Upper lobe of right lung (tissue), 1 donor: Measurements from ENCODE around the gene TMEM184B. TPM values are rescaled to one million over a fixed set of nuclear protein-coding genes. Genes with fewer than 3 reads are reported as not detected.

Experiments
- ATAC-seq: fragments of 200-7000 bp; cut with Tn5 transposase; one replicate; pipeline ENCODE4 v1.9.1; 2020; ENCODE audit warnings: mild to moderate bottlenecking, moderate library complexity
- DNase-seq: peaks from one replicate; pipeline ENCODE4 v3.0.0-alpha.2; 2020
- H3K27ac ChIP-seq: fragments of 200-600 bp; one replicate; pipeline ENCODE4 v1.8.0; 2022
- H3K27me3 ChIP-seq: fragments of 200-600 bp; one replicate; pipeline ENCODE4 v1.8.0; 2022; ENCODE audit warnings: mild to moderate bottlenecking
- H3K36me3 ChIP-seq: fragments of 200-600 bp; one replicate; pipeline ENCODE4 v1.8.0; 2022
- H3K4me1 ChIP-seq: fragments of 200-600 bp; one replicate; pipeline ENCODE4 v1.8.0; 2022
- H3K4me3 ChIP-seq: fragments of 200-600 bp; one replicate; pipeline ENCODE4 v1.8.0; 2022; ENCODE audit warnings: mild to moderate bottlenecking
- H3K9me3 ChIP-seq: fragments of 200-600 bp; one replicate; pipeline ENCODE4 v1.8.0; 2022
- intact Hi-C: fragments of 100-400 bp; cut with DNase I; formaldehyde crosslinking; loops from one replicate; pipeline ENCODE4 v1.11.0; 2022
- total RNA-seq: library from RNA; stranded (reverse); fragmentation: NEBNext Ultra II Directional; extraction: Animal tissue kit (Norgen Biotek cat#: 25700); gene quantifications from one replicate; pipeline ENCODE4 v1.2.1, GENCODE V29; 2021
- TF ChIP-seq, protein P1 (sequence below): fragments of 200-600 bp; IDR thresholded peaks from one replicate; pipeline ENCODE4 v1.8.0; 2022; ENCODE audit warnings: antibody characterized with exemption
- donor health status: DM: no; HTN: yes; CAD: no; lungs with severe emphysema.

TMEM184B gene
- total RNA-seq, 1 donor from 2014 or later: 79.2 TPM

DNA sequence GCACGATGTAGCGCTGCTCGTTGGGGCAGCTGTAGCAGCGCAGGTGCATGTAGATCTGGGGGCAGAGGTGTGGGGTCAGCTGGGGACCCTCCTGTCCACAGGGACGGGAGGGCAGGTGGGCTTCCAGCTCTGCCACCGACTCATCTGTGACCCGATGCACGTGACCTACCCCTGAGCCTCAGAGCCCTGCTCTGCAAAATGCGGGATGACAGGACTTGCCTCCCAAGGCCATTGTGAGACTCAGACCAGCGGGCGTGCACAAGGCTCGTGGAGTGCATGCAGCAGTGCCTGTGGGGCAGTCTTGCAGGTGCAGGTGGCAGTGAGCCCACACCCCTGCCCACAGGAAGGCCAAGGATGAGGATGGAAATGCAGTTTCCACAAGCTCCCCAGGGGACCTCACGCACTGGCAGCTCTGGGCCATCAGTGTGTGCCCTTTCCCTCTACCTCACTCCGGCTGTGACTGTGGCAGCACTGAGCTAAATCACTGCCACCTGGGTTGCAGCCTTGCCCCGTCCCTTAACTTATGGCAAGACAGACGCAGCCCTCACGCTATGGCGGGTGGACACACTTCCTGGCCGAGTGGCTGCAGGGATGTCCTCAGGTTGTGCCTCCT, 26.7 kb downstream of the TMEM184B start:
- TF ChIP-seq, protein P1, sequence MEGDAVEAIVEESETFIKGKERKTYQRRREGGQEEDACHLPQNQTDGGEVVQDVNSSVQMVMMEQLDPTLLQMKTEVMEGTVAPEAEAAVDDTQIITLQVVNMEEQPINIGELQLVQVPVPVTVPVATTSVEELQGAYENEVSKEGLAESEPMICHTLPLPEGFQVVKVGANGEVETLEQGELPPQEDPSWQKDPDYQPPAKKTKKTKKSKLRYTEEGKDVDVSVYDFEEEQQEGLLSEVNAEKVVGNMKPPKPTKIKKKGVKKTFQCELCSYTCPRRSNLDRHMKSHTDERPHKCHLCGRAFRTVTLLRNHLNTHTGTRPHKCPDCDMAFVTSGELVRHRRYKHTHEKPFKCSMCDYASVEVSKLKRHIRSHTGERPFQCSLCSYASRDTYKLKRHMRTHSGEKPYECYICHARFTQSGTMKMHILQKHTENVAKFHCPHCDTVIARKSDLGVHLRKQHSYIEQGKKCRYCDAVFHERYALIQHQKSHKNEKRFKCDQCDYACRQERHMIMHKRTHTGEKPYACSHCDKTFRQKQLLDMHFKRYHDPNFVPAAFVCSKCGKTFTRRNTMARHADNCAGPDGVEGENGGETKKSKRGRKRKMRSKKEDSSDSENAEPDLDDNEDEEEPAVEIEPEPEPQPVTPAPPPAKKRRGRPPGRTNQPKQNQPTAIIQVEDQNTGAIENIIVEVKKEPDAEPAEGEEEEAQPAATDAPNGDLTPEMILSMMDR: no peak
- no peaks in the 10 kb centered on the region for H3K9me3 ChIP-seq
- H3K36me3 ChIP-seq: peaks cover 39% of the 10 kb centered on the region
- peaks cover 20% of the 10 kb centered on the region for H3K4me1 ChIP-seq
- ATAC-seq: no peak
- no peak for DNase-seq
- intact Hi-C loops: no loop called here
- no peak overlapping the region for H3K4me3 ChIP-seq
- H3K27ac ChIP-seq: peak overlapping the region; percentile 51
- no peaks in the 10 kb centered on the region for H3K27me3 ChIP-seq

DNA sequence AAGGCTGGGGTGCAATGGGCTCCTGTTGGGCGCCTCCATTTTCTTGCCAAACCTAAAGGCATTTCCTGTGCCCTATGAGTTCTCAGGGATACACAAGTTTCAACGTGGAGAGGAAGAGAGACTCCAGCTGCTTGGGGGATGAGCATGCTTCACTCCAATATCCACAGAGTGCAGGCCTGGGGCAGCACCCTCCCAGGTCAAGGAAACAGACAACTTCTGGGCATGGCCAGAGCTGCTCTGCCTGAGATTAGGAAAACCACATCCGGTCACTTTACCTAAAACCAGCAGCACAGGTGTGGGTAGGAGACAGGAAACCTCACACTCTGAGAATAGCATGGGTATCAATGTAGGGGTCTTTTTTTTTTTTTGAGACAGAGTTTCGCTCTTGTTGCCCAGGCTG, 28.7 kb downstream of the TMEM184B start:
- Histone ChIP-seq H3K36me3 (peaks cover 39% of the 10 kb centered on the region), H3K4me3 (no peak overlapping the region), H3K27ac (no peak overlapping the region), H3K4me1 (peaks cover 33% of the 10 kb centered on the region), H3K9me3 (no peaks in the 10 kb centered on the region), H3K27me3 (no peaks in the 10 kb centered on the region)
- ATAC-seq: no peak
- intact Hi-C loops: no loop called here
- TF ChIP-seq, protein P1: no peak
- DNase-seq: no peak

DNA sequence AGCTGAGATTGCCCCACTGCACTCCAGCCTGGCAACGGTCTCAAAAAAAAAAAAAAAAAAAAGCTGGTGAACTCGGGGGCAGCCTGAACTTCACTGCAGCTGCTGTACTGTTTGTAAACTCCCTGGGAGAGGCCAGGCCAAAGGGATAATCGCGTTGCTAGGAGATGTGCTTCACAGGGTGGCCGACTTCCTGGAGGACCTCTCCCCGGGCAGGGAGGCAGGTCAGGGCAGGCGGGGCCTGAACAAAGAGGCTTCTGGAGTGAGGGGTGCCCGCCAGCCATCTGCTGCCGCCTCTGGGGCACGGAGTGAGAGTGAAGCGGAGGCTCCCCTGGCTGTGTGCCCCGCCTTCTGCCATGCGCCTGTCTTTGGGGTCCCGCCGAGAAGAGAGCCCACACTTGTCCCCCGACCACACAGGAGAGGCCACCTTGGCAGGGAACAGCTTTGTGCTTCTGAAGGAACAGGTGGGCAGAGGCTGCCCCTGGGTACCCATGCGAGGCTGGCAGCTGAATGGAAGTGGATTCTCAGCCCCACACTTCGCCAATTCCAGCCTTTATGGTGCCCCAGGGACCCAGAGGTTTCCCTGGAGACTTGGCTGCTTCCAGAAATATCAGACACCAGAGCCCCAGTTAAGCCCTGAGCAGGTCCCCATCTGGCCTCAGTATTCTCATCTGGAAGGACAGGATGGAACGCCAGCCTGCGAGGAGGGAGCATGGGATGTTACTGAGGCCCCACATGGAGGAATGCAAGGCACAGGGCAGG, 29.6 kb downstream of the TMEM184B start:
- intact Hi-C loops: no loop called here
- Histone ChIP-seq H3K4me1 (peaks cover 43% of the 10 kb centered on the region), H3K27ac (peak overlapping the region; percentile 68), H3K9me3 (no peaks in the 10 kb centered on the region), H3K27me3 (no peaks in the 10 kb centered on the region), H3K36me3 (peaks cover 39% of the 10 kb centered on the region), H3K4me3 (no peak overlapping the region)
- DNase-seq: no peak
- TF ChIP-seq, protein P1: no peak
- ATAC-seq: peak; percentile 27

DNA sequence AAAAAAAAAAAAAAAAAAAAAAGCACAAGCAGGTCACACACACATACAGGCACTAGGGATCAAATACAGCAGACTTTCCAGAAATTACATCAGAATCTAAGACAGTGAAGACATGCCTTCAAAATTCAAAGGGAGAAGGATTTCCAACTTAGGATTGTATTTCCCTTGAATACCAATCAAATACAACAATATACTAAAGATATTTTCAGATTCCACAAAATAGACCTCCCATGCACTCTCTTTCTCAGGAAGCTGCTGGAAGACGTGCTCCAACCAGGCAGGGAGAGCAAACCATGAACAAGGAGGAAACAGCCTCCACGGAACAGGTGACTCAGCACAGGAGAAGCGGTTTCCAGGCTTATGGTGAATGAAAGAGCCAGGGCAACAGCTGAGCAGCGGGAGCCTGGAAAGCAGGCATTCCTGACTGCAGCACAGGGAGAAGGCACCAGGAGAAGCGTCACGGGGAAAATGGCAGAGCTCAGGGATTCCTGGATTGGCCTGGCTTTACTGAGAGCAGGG, 32.0 kb downstream of the TMEM184B start:
- peaks cover 27% of the 10 kb centered on the region for H3K36me3 ChIP-seq
- TF ChIP-seq, protein P1: no peak
- DNase-seq (no peak), ATAC-seq (no peak)
- no peak overlapping the region for H3K4me3 ChIP-seq
- no peaks in the 10 kb centered on the region for H3K27me3 ChIP-seq
- H3K4me1 ChIP-seq: peaks cover 55% of the 10 kb centered on the region
- intact Hi-C loops: no loop called here
- no peaks in the 10 kb centered on the region for H3K9me3 ChIP-seq
- H3K27ac ChIP-seq: peak overlapping the region; percentile 24

DNA sequence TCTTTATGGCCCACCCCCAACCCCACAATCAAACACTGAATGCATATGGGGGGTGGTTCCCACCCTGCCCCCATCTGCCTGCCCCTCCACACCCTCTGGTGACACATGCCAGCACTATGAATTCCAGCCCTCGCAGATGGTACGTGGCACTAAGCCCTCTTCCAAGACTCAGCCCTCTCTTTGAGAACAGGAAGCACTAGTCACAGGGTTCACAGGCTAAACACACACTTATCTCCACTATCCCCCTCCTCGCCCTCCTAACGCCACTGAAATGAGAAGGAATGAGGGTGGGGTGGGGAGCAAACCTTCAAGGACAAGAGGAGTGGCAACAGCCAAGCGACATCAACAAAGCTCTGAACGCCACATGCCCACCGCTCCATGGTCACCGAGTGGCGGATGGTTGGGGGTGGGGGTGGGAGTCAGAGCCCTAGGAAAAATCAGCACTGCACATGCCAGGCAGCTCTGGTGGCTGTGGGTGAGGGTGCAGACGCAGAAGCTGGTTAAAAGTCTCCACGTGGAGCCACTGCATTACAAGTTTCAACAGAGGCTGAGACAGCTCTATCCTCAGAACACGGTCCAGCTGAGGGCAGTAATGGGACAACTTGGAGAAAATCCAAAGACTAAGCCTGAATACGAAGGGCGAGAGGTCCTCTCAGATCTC, 33.6 kb downstream of the TMEM184B start:
- DNase-seq: peak; percentile 74
- no peak overlapping the region for H3K4me3 ChIP-seq

More for the DNA sequence above, 33.6 kb downstream of the TMEM184B start:
- Histone ChIP-seq H3K9me3 (no peaks in the 10 kb centered on the region), H3K27me3 (no peaks in the 10 kb centered on the region), H3K4me1 (peaks cover 55% of the 10 kb centered on the region), H3K36me3 (peaks cover 26% of the 10 kb centered on the region), H3K27ac (peak overlapping the region; percentile 79)
- ATAC-seq: peak; percentile 88
- TF ChIP-seq, protein P1: peak; percentile 27
- intact Hi-C loops: no loop called here
